K562 (cell line): ENCODE measurements around the gene KLHL29.

Source experiments
- CTCF ChIP-seq, 3 experiments: IDR thresholded peaks in 2 of 3; conservative IDR thresholded peaks in 1 of 3; 2 replicates each; pipeline ENCODE4 v1.5.1; 2011 to 2012; ENCODE audit warnings: low read length in 3 of 3, mild to moderate bottlenecking in 3 of 3, control low read depth in 2 of 3, improper control_type of control experiment in 1 of 3, inconsistent platforms in 1 of 3, low read depth in 1 of 3, mixed read lengths in 1 of 3, moderate library complexity in 1 of 3; ENCODE audit not compliant: insufficient read depth in 2 of 3
- EZH2 ChIP-seq: IDR thresholded peaks from 2 replicates; pipeline ENCODE4 v1.6.1; 2012; ENCODE audit warnings: low read depth, mild to moderate bottlenecking, inconsistent platforms, low read length, borderline replicate concordance
- GABPA ChIP-seq: fragments of 200-800 bp; sonication (Bioruptor generic); conservative IDR thresholded peaks from 2 replicates; pipeline ENCODE4 v1.6.1; 2016; ENCODE audit warnings: low read depth, missing genetic modification characterization, missing compliant biosample characterization
- PTTG1 ChIP-seq: fragments of 450-650 bp; IDR thresholded peaks from 2 replicates; pipeline ENCODE4 v1.6.1; 2016; ENCODE audit warnings: low read depth, mild to moderate bottlenecking, missing genetic modification characterization, missing compliant biosample characterization
- RCOR1 ChIP-seq, 2 experiments: IDR thresholded peaks; 2 replicates each; pipeline ENCODE4 v1.6.1; 2012; ENCODE audit warnings: low read depth in 2 of 2, low read length in 2 of 2, borderline replicate concordance in 1 of 2, improper control_type of control experiment in 1 of 2
- TRIM24 ChIP-seq, 2 experiments: fragments of 450-650 bp; IDR thresholded peaks; 2 replicates each; pipeline ENCODE4 v1.6.1; 2016
- ZBTB7A ChIP-seq: IDR thresholded peaks from 2 replicates; pipeline ENCODE4 v1.6.1; 2011; ENCODE audit warnings: low read depth, mild to moderate bottlenecking, low read length, moderate library complexity, borderline replicate concordance; ENCODE audit not compliant: control insufficient read depth
- ZNF224 ChIP-seq: sonication (generic); formaldehyde crosslinking; IDR thresholded peaks from 2 replicates; pipeline ENCODE4 v1.8.0; 2022; ENCODE audit warnings: mild to moderate bottlenecking, missing genetic modification reagents

DNA sequence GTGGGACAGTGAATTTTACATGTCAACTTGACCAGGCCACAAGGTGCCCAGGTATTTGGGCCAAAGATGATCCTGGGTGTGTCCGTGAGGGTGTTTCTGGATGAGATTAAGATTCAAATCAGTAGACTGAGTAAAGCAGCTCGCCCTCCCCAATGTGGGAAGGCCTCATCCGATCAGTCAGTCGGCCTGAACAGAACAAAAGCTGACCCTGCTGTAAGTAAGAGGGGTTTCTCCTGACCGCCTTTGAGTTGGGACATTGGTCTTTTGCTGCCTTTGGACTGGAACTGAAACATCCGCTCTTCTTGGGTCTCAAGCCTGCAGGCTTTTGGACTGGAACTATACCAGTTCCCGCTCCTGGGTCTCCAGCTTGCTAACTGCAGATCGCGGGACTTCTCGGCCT is 233.3 kb downstream of the KLHL29 start:
- TF ChIP-seq RCOR1 (IDR thresholded peaks at IDR 0.05; ENCODE audit: borderline replicate concordance in 1 of 2, low read depth in 2 of 2, low read length in 2 of 2), result no peak
- TF ChIP-seq EZH2, result no peak
- TF ChIP-seq ZBTB7A, result no peak
- TF ChIP-seq PTTG1 (tag), result no peak
- no peak for TF ChIP-seq GABPA (tag)
- TF ChIP-seq CTCF (IDR thresholded peaks at IDR 0.05 in 2 of 3, conservative IDR thresholded peaks at IDR 0.05 in 1 of 3; ENCODE audit: insufficient read depth in 2 of 3, low read depth in 1 of 3, low read length in 3 of 3), result no peak
- no peak for TF ChIP-seq ZNF224
- TF ChIP-seq TRIM24 (IDR thresholded peaks at IDR 0.05), result no peak
